DMS53 treated with DMSO at 0.1 percent for 48 hours (cell line): Measurements from ENCODE around the gene ZNF613.
A peak's percentile ranks its signal among the peaks of the same experiment; 100 is the strongest.
"Not testable (repeated sequence)": the region's sequence is repeated elsewhere in the genome, so short reads cannot be mapped to it uniquely, and the experiment has no call there.

Source experiments
- DNase-seq: peaks from one replicate; lab custom pipeline; 2025; ENCODE audit not compliant: unreplicated experiment; lab: John Stamatoyannopoulos, UW

ZNF613 gene

GRCh38 chr19:51926784-51927741 is at the start of gene ZNF613:
TSS of gene ZNF613 (plus strand) at chr19:51927472. CDS start at chr19:51936221, 8,749 bp downstream.
- DNase-seq, result peak; percentile 91

GRCh38 chr19:51882518-51882917 is 44.8 kb upstream of the ZNF613 start:
- DNase-seq, result no peak

GRCh38 chr19:51884713-51885112 is 42.6 kb upstream of the ZNF613 start:
- no peak for DNase-seq

- no peak for DNase-seq
Measured at GRCh38 chr19:51887522-51888498, 39.5 kb upstream of the ZNF613 start, which contains the start of gene ZNF577. TSS of gene ZNF577 (minus strand) at chr19:51887951. CDS start at chr19:51880382, 7,569 bp downstream.

GRCh38 chr19:51889934-51890333 is 37.3 kb upstream of the ZNF613 start:
- no peak for DNase-seq

- DNase-seq, result no peak
Measured at GRCh38 chr19:51891193-51891747, 36.0 kb upstream of the ZNF613 start.

GRCh38 chr19:51901860-51902259 is 25.4 kb upstream of the ZNF613 start:
- no peak for DNase-seq

- no peak for DNase-seq
Measured at GRCh38 chr19:51903192-51903591, 24.1 kb upstream of the ZNF613 start.

GRCh38 chr19:51904331-51905165 is 22.7 kb upstream of the ZNF613 start, which contains the start of gene ZNF649:
TSS of gene ZNF649 (minus strand) at chr19:51905017. CDS start at chr19:51900107, 4,910 bp downstream.
- DNase-seq, result peak; percentile 85

GRCh38 chr19:51905206-51905605 is 22.1 kb upstream of the ZNF613 start:
- DNase-seq, result no peak

GRCh38 chr19:51905639-51906038 is 21.6 kb upstream of the ZNF613 start:
- DNase-seq, result peak; percentile 27

GRCh38 chr19:51906108-51906507 is 21.2 kb upstream of the ZNF613 start:
- DNase-seq, result not testable (repeated sequence)

GRCh38 chr19:51907981-51908380 is 19.3 kb upstream of the ZNF613 start:
- not testable (repeated sequence) for DNase-seq

- DNase-seq, result no peak
Measured at GRCh38 chr19:51915324-51915867, 11.9 kb upstream of the ZNF613 start.

GRCh38 chr19:51916167-51916566 is 11.1 kb upstream of the ZNF613 start:
- DNase-seq, result no peak

GRCh38 chr19:51919606-51920005 is 7.7 kb upstream of the ZNF613 start:
- DNase-seq, result no peak

GRCh38 chr19:51921949-51922348 is 5.3 kb upstream of the ZNF613 start:
- DNase-seq, result no peak

GRCh38 chr19:51926426-51926783 is 867 bp upstream of the ZNF613 start:
- DNase-seq, result no peak

- no peak for DNase-seq
Measured at GRCh38 chr19:51927859-51928258, 587 bp downstream of the ZNF613 start.

GRCh38 chr19:51931921-51932320 is 4.6 kb downstream of the ZNF613 start:
- no peak for DNase-seq
